ENCODE results near the gene PRR5.

The PRR5 gene

DNA sequence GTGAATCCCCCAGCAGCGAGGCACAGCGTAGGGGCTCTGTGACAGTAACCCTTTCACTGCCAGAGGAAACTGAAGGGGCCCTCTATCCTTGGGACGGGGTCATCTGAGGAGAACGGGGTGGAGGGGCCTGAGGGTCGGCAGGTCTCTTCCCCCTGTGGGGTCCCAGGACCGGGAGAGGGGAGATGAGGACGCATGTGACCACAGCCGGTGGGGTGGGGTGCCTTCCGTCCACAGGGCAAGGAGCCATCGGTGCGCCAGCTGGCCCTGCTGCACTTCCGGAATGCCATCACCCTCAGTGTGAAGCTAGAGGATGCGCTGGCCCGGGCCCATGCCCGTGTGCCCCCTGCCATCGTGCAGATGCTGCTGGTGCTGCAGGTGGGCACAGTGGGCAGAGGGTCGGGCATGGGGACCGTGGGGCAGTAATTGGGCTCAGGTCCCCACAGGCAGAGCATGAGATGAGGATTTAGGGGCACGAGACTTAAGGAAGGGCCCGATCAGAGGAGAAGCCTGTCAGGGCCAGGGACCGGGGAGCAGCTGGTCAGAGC, 30.1 kb downstream of the PRR5 start:
- TF ChIP-seq, protein P1, sequence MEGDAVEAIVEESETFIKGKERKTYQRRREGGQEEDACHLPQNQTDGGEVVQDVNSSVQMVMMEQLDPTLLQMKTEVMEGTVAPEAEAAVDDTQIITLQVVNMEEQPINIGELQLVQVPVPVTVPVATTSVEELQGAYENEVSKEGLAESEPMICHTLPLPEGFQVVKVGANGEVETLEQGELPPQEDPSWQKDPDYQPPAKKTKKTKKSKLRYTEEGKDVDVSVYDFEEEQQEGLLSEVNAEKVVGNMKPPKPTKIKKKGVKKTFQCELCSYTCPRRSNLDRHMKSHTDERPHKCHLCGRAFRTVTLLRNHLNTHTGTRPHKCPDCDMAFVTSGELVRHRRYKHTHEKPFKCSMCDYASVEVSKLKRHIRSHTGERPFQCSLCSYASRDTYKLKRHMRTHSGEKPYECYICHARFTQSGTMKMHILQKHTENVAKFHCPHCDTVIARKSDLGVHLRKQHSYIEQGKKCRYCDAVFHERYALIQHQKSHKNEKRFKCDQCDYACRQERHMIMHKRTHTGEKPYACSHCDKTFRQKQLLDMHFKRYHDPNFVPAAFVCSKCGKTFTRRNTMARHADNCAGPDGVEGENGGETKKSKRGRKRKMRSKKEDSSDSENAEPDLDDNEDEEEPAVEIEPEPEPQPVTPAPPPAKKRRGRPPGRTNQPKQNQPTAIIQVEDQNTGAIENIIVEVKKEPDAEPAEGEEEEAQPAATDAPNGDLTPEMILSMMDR (IDR thresholded peaks at IDR 0.05; ENCODE audit: low read depth, low read length, missing control alignments), result no peak
- DNase-seq (ENCODE audit: extremely low read depth, low read depth), result no peak
- no peak overlapping the region for H3K4me3 ChIP-seq (replicated peaks; ENCODE audit: low read depth, low read length)

DNA sequence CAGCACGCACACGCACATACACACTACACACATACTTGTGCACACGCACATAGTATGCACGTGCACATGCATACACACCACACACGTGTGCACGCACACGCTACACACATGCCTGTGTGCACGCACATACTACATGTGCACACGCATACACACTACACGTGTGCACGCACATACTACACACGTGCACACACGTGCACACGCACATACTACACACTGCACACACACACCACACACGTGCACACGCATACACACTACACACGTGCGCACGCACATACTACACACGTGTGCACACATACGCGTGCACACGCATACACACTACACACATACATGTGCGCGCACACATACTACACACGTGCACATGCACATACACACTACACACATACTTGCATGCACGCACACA, 30.7 kb downstream of the PRR5 start:
- H3K4me3 ChIP-seq (replicated peaks; ENCODE audit: low read depth, low read length), result no peak overlapping the region
- DNase-seq (ENCODE audit: extremely low read depth, low read depth), result no peak
- TF ChIP-seq, protein P1 (IDR thresholded peaks at IDR 0.05; ENCODE audit: low read depth, low read length, missing control alignments), result no peak

DNA sequence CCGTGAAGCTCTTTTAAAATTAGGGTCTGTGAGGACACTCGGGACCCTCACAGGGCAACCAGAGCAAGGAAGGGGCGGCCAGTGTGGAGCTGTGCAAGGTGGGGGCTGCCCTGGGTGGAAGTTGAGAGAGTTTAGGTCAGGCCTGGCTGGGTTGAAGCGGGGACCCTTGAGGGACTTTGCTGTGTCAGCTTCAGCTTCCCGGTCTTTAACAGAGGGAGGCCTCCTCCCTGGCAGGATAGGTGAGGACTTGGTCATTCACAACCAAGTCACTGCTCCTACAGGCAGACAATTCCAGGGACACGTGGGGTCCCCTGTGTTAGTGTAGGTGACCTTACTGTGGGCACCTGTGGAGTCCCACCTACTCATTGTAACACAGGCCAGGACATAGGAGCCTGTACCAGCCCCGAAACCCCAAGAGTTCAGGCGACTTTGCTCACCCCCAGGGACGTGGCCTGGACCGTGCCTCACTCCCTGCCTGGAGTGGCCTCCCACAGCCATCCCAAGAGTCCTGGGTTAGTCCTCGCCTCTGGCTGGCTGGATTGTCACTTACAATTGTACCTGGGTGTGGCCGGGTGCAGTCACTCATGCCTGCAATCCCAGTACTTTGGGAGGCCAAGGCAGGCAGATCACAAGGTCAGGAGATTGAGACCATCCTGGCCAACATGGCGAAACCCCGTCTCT, 31.6 kb downstream of the PRR5 start:
- DNase-seq (ENCODE audit: extremely low read depth, low read depth), result no peak
- H3K4me3 ChIP-seq (replicated peaks; ENCODE audit: low read depth, low read length), result no peak overlapping the region
- TF ChIP-seq, protein P1 (IDR thresholded peaks at IDR 0.05; ENCODE audit: low read depth, low read length, missing control alignments), result no peak

DNA sequence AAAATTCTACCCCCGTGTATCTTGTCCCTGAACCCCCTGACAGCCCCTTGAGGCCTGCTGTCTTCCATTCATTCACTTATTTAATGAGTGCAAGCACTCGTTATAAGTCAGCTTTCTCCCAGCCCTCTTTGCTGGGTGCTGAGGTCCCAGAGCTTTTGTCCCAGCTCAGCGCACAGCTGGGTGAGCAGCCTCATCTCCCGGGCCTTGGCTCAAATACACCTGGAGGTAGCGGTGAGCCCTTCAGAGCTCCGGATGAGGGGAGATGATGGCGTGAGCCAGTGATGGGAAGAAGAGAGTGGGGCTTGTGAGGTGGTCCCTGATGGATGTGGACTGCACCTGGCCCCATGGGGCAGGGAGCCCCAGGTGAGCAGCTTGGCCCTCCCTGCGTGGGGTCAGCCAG, 32.3 kb downstream of the PRR5 start:
- DNase-seq (ENCODE audit: extremely low read depth, low read depth), result no peak
- H3K4me3 ChIP-seq (replicated peaks; ENCODE audit: low read depth, low read length), result no peak overlapping the region
- TF ChIP-seq, protein P1 (IDR thresholded peaks at IDR 0.05; ENCODE audit: low read depth, low read length, missing control alignments), result no peak

DNA sequence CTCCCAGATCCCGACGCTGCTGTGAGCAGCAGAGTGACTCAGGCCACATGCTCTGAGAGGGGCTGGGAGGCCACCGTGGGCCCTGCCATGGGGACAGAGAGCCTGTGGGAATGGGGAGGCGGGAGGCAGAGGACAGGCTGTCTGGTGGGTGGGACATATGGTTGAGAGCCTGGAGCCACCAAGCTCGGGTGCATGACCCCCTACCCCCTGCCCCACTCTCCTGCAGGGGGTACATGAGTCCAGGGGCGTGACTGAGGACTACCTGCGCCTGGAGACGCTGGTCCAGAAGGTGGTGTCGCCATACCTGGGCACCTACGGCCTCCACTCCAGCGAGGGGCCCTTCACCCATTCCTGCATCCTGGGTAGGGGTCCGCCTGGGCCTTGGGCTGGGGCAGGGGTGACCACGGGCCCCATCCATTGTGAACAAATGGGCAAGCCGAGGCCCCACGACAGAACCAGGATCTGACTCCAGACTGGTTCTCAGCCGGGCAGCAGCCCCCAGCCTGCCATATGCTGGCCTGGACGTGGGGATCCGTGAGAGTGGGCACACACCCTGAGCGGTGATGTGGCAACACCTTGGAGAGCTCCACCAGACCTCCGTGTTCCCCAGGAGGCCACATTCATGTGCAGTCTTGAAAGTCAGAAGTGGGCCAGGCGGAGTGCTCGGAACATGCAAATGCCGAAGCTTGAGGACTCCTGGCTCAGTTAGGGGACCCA, 33.0 kb downstream of the PRR5 start:
- no peak for DNase-seq (ENCODE audit: extremely low read depth, low read depth)
- TF ChIP-seq, protein P1 (IDR thresholded peaks at IDR 0.05; ENCODE audit: low read depth, low read length, missing control alignments), result no peak
- H3K4me3 ChIP-seq (replicated peaks; ENCODE audit: low read depth, low read length), result no peak overlapping the region

DNA sequence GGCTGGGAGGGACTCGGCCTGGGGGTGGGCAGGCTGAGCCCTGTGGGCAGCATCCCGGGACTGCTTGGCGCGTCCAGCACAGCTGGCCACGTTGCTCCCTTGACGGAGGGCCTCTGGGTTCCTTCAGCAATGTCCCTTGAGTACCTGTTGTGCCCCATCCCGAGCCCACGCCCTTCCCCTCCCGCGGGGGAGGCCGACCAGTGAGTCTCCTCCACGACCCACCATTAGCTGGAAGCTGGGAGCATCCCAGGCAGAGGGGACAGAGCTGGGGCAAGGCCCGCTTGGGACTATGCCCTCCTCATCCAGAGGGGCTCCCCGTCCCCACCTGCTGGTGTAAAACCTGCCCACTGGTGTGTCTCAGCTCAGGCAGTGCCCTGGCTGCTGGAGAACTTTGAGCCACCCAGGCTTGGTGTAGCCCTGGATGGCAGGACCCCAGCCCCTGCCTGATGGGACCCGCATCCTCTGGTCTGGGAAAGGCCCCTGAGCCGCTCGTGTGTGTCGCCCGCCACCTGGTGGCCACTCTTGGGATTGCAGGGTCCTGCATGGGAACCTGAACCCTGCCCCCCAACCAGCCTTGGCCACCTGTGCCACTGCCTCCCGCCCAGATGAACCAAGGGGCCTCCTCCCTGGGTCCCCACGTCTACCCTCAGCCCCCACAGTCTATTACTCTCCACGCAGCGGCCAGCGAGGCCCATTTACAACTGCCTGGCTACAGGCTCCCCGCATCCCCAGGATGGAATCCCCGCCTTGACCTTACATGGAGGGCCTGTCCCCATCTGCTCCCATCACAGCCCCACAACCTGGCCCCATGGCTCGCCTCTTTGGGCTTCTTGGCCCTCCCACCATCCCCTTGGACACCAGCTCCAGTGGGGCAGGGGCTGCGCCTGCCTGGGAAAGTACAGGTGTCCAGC, 33.8 kb downstream of the PRR5 start:
- H3K4me3 ChIP-seq (replicated peaks; ENCODE audit: low read depth, low read length), result no peak overlapping the region
- TF ChIP-seq, protein P1 (IDR thresholded peaks at IDR 0.05; ENCODE audit: low read depth, low read length, missing control alignments), result peak; percentile 70
- no peak for DNase-seq (ENCODE audit: extremely low read depth, low read depth)
